Right forelimb (tissue), 1 donor: Measurements from ENCODE around the gene ABCB6.

ENCODE experiments used
- DNase-seq: peaks from one replicate; pipeline ENCODE4 v3.0.0-alpha.2; 2018

Gene ABCB6

DNA sequence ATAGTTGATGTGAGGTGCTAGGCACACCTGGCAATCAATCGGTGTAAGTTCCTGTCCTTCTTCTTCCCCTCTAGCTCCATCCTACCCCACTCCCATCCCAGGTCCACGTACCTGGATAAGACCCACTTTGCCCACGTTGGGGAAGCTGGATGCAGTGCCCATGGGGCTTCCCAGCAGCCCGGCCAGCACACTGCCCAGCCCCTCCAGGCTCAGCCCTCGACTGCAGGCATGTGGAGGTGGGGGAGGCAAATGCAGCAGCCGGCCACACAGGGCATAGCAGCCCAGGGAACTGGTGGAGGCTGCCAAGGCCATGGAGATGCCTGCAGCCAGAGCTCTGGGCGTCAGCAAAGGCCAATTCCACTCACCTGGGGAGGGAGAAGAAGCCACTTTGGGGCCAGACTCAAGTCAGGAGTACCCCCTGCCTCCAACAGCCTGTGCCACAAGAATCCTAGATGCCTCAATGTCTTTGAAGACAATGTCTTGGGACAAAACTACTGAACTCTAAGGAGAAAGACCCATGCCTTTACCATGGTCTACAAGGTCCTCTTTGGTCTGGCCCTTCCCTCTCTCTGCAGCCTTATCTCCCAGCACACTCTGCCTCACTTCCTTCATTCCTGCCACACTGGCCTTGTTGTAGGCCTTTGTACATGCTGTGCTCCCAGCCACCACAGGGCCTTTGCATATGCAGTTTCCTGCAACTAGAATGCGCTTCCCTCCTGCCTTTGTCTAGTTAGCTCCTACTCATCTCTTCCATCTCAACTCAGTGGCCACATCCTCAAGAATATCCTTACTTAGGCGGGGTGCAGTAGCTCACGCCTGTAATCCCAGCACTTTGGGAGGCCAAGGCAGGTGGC, 53.5 kb downstream of the ABCB6 start:
- no peak for DNase-seq

DNA sequence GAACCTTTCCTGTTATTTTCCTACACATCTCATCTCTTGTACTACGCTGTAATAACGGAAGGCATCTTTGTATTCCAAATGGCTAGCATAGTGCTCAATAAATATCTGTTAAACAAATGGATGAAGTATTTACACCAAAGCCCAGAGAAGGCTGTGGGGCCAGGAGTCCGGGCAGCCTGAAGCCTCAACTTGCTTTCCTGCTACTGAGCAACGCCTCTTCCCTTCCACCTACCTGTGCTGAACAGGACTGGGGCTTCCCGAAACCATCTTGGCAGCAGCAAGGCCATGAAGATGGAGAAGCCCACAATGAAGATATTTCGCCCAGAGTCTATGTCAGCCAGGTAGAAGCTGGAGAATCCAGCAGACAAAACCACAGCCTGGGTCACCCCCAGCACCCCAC, 55.6 kb downstream of the ABCB6 start:
- DNase-seq = no peak

DNA sequence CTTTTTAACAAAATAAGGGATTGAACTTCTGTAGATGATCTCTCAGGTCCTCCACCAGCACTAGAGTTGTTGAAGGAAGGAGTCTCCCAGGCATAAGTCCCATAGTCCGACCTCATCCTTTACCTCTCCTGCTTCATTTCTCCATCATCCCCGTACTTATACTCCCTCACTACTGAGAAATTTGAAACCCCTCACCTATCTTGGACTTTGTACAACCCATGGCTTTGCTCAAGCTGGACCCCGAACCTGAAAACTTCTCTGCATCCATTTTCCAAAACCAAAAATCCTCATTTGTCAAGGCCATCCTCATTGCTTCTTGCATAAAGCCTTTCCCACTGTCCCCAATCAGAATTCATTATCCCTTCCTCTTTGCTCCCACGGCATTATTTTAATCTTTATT, 57.7 kb downstream of the ABCB6 start:
- no peak for DNase-seq

DNA sequence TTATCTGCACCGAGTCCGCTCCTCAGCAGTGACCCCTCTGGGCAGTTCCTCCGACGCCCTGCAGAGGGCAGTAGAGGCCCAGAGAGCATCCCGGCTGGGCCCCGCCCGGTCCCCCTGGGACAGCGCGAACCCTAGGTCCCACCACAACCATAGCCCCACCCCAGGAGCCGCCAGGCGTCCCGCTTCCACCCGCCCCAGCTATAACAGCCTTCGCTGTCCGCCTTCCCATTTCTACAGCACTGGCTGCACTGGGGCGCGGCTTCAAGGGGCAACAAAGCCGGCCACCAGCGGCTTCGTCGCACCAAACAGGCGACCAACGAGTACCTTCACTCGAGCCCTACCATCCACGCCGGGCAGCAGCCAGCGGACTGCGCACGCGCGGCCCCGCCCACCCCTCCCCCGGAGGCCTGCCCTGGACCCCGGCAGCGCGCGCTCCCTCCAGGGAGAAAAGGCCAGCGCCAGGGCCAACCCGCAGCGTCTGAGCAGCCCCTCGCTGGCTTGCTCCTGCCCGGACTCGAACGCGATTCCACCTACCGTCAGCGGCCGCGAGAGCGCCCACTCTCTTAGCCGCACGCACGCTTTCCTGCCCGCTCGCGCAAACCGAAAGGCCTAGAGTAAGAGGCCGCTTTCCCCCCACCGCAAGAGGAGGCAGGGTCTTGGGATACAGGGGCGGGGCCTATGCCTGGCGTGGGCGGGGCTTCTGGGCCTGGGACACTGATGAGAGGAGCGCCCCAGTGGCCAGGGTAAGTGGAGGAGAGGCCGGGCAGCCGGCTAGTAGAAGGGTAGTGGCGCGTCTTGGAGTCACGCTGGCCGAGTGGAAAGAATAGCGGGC, 58.4 kb downstream of the ABCB6 start, which contains the start of gene NHEJ1:
TSS of gene NHEJ1 (minus strand) at position 630 of the 832 bp plus-strand sequence. CDS start 2,453 bp downstream, outside the sequence.
- DNase-seq = peak; percentile 97
